ENCODE results near the gene APPL1.

DNA sequence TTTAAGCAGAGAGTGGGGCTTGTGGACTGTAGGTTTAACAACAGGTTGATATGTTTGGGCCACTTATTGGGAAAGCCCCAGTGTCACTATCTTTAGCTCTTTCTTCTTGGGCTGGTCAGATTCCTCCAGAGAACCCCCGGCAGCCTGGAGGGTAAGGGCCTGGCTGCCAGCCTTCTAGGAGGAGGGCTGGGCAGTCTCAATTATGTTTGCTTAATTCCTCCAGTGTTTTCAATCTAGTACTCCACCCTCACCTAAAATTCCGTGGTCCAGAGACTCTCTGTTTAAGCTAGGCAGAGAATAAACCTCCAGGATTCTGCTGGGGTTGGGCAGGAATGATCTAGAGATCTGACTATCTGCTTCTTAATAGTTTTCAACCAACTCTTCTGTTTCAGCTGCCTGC lies 59.7 kb downstream of the APPL1 start:
- TF ChIP-seq POLR2A (IDR thresholded peaks at IDR 0.05; ENCODE audit: extremely low read depth, insufficient read length) (no peak), MYC (IDR thresholded peaks at IDR 0.05; ENCODE audit: low read depth, low read length) (no peak)
- TF ChIP-seq, protein P1, sequence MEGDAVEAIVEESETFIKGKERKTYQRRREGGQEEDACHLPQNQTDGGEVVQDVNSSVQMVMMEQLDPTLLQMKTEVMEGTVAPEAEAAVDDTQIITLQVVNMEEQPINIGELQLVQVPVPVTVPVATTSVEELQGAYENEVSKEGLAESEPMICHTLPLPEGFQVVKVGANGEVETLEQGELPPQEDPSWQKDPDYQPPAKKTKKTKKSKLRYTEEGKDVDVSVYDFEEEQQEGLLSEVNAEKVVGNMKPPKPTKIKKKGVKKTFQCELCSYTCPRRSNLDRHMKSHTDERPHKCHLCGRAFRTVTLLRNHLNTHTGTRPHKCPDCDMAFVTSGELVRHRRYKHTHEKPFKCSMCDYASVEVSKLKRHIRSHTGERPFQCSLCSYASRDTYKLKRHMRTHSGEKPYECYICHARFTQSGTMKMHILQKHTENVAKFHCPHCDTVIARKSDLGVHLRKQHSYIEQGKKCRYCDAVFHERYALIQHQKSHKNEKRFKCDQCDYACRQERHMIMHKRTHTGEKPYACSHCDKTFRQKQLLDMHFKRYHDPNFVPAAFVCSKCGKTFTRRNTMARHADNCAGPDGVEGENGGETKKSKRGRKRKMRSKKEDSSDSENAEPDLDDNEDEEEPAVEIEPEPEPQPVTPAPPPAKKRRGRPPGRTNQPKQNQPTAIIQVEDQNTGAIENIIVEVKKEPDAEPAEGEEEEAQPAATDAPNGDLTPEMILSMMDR (IDR thresholded peaks at IDR 0.05; ENCODE audit: low read depth, low read length): no peak
- TF ChIP-seq, protein P2, sequence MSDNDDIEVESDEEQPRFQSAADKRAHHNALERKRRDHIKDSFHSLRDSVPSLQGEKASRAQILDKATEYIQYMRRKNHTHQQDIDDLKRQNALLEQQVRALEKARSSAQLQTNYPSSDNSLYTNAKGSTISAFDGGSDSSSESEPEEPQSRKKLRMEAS (IDR thresholded peaks at IDR 0.05; ENCODE audit: low read depth, low read length): no peak

Data from NB4 (cell line).